BLaER1 (cell line): Measurements from ENCODE around the gene OR10G7.

Experiments
- H3K27ac ChIP-seq: shearing (Covaris generic); formaldehyde crosslinking; 2 replicates; pipeline ENCODE4 v1.8.1; 2022
- H3K27me3 ChIP-seq: shearing (Covaris generic); formaldehyde crosslinking; 2 replicates; pipeline ENCODE4 v1.8.1; 2022
- H3K36me3 ChIP-seq: shearing (Covaris generic); formaldehyde crosslinking; 2 replicates; pipeline ENCODE4 v1.8.1; 2022
- H3K4me1 ChIP-seq: shearing (Covaris generic); formaldehyde crosslinking; 2 replicates; pipeline ENCODE4 v1.8.1; 2022
- H3K4me2 ChIP-seq: shearing (Covaris generic); formaldehyde crosslinking; 2 replicates; pipeline ENCODE4 v1.8.1; 2022
- H3K4me3 ChIP-seq: shearing (Covaris generic); formaldehyde crosslinking; 2 replicates; pipeline ENCODE4 v1.8.1; 2022
- H3K9ac ChIP-seq: shearing (Covaris generic); formaldehyde crosslinking; 2 replicates; pipeline ENCODE4 v1.8.1; 2022
- H3K9me3 ChIP-seq: shearing (Covaris generic); formaldehyde crosslinking; 2 replicates; pipeline ENCODE4 v1.8.1; 2022
- H4K20me1 ChIP-seq: shearing (Covaris generic); formaldehyde crosslinking; 2 replicates; pipeline ENCODE4 v1.8.1; 2022
- Cebpa-rat ChIP-seq: shearing (Covaris generic); IDR thresholded peaks from 2 replicates; pipeline ENCODE4 v1.8.1; 2022

OR10G7 gene

DNA sequence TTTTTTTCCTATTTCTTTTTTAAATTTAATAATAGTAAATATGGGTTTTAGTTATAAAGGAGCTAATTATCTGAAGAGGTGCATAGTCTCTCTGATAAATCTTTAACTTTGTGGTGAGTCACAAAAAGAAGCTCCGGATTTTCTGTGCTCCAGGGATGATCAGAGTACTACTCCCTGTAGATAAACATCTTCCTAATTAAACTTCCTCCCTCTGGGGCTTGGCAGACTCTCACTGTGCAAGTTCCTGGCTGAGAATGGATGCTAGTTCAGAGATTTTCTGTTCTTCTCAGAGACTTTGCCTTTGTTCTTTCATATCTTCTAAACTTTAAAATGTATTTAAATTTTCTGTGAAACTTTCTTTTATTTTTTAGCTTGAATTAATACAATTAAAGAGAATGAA, at the start of gene OR10G7:
Gene OR10G7, minus strand, starts transcription at position 72 of the 400 bp plus-strand sequence. CDS start 2,324 bp downstream, outside the sequence.
- Histone ChIP-seq H3K4me3 (no peak within 1 kb of the TSS), H3K27ac (no peak within 1 kb of the TSS), H3K9me3 (no peaks in the 10 kb centered on the region), H3K36me3 (no peaks in the 10 kb centered on the region), H3K4me2 (no peak within 1 kb of the TSS), H3K9ac (no peak within 1 kb of the TSS), H4K20me1 (no peaks in the 10 kb centered on the region), H3K4me1 (no peaks in the 10 kb centered on the region), H3K27me3 (no peaks in the 10 kb centered on the region)
- TF ChIP-seq Cebpa-rat: no peak

DNA sequence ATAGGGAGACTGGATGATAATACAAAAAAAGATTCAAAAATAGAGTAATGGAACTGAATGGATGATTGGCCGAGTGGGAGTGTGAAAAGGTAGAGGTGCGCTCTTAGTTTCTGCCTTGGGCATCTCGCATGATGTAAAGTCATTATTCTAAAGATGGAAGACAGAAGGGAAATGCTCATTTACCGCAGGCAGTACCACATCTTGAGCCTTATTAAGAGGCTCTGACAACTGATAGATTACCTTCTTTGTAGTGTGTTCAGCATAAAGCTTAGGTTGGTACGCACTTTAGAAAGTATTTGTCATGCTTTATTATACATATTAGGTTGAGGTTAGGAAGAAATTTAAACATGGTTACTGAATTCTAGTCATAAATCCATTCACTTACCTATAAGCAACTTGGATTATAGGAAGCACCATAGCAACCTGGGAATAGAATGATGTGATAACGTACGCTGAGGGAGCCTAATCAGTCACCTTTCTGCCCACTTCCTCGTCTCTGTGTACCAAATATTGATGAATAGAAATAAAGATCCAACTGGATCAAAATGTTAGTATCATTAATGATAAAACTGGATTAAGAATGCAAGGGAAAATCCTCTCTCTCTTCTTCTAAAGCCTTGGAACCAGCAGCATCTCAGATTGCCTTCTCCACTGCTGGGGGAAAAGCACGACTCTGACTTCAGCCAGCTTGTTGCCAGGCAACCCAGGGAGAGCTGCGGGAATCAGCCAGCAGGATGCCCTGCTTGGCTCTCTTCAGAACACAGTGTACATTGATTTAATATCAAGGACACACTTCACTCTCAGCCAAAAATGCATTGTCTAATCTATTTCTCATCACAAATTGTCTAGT, 45.1 kb upstream of the OR10G7 start:
- no peaks in the 10 kb centered on the region for H3K36me3 ChIP-seq
- no peaks in the 10 kb centered on the region for H3K4me1 ChIP-seq
- no peaks in the 10 kb centered on the region for H3K27me3 ChIP-seq
- H3K27ac ChIP-seq: no peak overlapping the region
- no peak for TF ChIP-seq Cebpa-rat
- no peak overlapping the region for H3K9ac ChIP-seq
- no peaks in the 10 kb centered on the region for H4K20me1 ChIP-seq
- no peak overlapping the region for H3K4me3 ChIP-seq
- H3K4me2 ChIP-seq: no peak overlapping the region
- H3K9me3 ChIP-seq: no peaks in the 10 kb centered on the region

- no peak overlapping the region for H3K4me3 ChIP-seq
- H4K20me1 ChIP-seq: no peaks in the 10 kb centered on the region
- H3K27ac ChIP-seq: no peak overlapping the region
- no peak for TF ChIP-seq Cebpa-rat
- H3K27me3 ChIP-seq: no peaks in the 10 kb centered on the region
- no peaks in the 10 kb centered on the region for H3K4me1 ChIP-seq
- H3K4me2 ChIP-seq: no peak overlapping the region
- H3K9me3 ChIP-seq: no peaks in the 10 kb centered on the region
- H3K36me3 ChIP-seq: no peaks in the 10 kb centered on the region
- no peak overlapping the region for H3K9ac ChIP-seq
These were observed 44.5 kb upstream of the OR10G7 start for GRCh38 chr11:124085583-124085982.

- H3K4me3 ChIP-seq: no peak overlapping the region
- H3K27me3 ChIP-seq: no peaks in the 10 kb centered on the region
- no peaks in the 10 kb centered on the region for H3K36me3 ChIP-seq
- H3K9ac ChIP-seq: no peak overlapping the region
- H3K9me3 ChIP-seq: no peaks in the 10 kb centered on the region
- no peak for TF ChIP-seq Cebpa-rat
- H3K27ac ChIP-seq: no peak overlapping the region
- H3K4me2 ChIP-seq: no peak overlapping the region
- H4K20me1 ChIP-seq: no peaks in the 10 kb centered on the region
- no peaks in the 10 kb centered on the region for H3K4me1 ChIP-seq
These were observed 41.2 kb upstream of the OR10G7 start for GRCh38 chr11:124082371-124082770.

GRCh38 chr11:124081483-124081882, 40.4 kb upstream of the OR10G7 start:
- Histone ChIP-seq H3K27me3 (no peaks in the 10 kb centered on the region; the same call in 1 of the 2 replicates), H3K9me3 (no peaks in the 10 kb centered on the region)

DNA sequence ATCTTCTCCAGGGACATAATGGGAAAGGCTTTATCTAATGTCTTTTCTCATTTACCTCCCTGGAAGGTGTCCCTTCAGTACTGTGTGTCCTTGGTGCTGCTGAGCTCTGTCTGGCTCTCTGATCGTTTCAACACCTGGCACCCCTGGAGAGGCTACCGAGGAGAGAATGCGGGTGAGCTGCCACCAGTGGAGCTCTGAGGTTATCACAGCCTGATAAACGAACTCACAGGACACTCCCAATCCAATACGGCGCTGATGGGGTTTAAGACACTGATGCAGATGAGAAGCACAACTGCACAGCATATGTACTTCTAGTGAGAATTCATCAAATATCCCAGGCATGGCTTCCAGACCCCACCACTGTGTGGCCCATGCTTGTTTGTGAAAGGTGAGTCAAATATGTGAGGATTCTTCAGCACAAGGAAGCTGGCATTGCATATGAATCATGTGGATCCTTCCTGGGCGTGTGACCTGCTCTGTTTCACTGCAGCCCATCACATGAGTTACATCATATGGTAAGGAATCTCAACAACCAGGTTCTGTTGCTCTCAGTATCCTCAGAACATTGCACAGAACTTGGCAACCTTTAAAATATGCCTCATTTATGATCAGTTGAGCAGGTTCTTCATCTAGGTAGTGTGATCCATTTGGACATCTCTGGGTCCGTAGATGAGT, 39.3 kb upstream of the OR10G7 start:
- Histone ChIP-seq H3K9me3 (no peaks in the 10 kb centered on the region), H3K27me3 (peaks cover 5% of the 10 kb centered on the region; the same call in 1 of the 2 replicates), H3K4me1 (peaks cover 9% of the 10 kb centered on the region), H3K4me3 (no peak overlapping the region), H4K20me1 (no peaks in the 10 kb centered on the region), H3K36me3 (no peaks in the 10 kb centered on the region), H3K9ac (no peak overlapping the region), H3K27ac (no peak overlapping the region), H3K4me2 (no peak overlapping the region)
- no peak for TF ChIP-seq Cebpa-rat

More at GRCh38 chr11:124081483-124081882, 40.4 kb upstream of the OR10G7 start:
- Histone ChIP-seq H4K20me1 (no peaks in the 10 kb centered on the region), H3K9ac (no peak overlapping the region), H3K27ac (no peak overlapping the region), H3K36me3 (no peaks in the 10 kb centered on the region), H3K4me1 (peaks cover 2% of the 10 kb centered on the region), H3K4me3 (no peak overlapping the region), H3K4me2 (no peak overlapping the region)
- no peak for TF ChIP-seq Cebpa-rat

DNA sequence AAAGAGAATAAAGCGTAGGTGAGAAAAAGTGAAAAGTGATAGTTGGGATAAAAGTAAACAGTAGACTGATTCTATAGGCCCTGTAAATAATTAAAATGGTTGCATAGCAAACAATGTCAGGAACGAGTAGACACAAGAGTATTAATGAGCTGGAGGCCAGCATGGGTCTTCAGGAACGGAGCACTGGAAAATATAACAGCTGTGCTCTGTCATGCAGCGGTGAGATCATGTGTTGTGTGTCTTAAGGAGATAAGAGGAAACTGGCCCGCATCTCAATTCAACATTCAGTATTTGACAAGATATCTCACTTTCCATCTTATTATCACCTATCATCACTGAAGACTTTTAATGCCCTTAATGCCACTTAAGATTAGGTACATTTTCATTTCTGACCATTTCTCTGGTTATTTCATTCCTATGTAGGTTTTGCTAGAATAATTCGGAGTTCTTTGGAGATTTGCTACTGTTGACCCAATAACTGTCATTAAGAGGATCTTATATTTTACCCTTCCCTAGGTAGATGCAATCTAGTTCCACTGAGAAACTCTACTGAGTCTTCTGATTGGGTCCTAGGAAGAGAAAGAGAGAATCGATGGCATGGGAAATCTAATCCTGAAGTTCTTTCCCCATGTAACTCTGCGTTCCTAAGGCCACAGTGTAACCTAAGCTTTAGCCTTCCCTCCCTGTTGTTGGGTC, 38.7 kb upstream of the OR10G7 start:
- TF ChIP-seq Cebpa-rat: no peak
- H3K4me3 ChIP-seq: no peak overlapping the region
- no peak overlapping the region for H3K4me2 ChIP-seq
- no peak overlapping the region for H3K27ac ChIP-seq
- no peaks in the 10 kb centered on the region for H3K36me3 ChIP-seq
- no peaks in the 10 kb centered on the region for H3K9me3 ChIP-seq
- no peak overlapping the region for H3K9ac ChIP-seq
- H3K27me3 ChIP-seq: peaks cover 5% of the 10 kb centered on the region; the same call in 1 of the 2 replicates
- no peaks in the 10 kb centered on the region for H4K20me1 ChIP-seq
- peaks cover 9% of the 10 kb centered on the region for H3K4me1 ChIP-seq

GRCh38 chr11:124078591-124078990, 37.5 kb upstream of the OR10G7 start:
- Histone ChIP-seq H3K9ac (no peak overlapping the region), H3K27ac (no peak overlapping the region), H3K27me3 (peaks cover 5% of the 10 kb centered on the region; the same call in 1 of the 2 replicates), H3K4me1 (peaks cover 9% of the 10 kb centered on the region), H3K9me3 (no peaks in the 10 kb centered on the region), H3K4me3 (no peak overlapping the region), H3K36me3 (no peaks in the 10 kb centered on the region), H4K20me1 (no peaks in the 10 kb centered on the region), H3K4me2 (no peak overlapping the region)
- TF ChIP-seq Cebpa-rat: no peak

DNA sequence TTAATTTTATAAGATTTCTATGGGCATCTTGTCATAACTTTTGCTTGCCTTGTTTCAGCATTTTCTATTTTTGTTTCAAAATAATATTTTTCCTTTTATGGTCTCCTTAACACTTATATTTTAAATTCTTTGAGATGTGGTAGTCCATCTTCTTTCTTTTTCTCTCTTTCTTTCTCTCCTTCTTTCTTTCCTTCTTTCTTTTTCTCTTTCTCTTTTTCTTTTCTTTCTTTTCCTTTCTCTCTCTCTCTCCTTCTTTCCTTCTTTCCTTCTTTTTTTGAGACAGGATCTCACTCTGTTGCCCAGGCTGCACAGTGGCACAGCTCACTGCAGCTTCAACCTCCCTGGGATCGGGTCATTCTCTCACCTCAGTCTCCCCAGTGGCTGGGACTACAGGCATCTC, 36.1 kb upstream of the OR10G7 start:
- Histone ChIP-seq H3K36me3 (no peaks in the 10 kb centered on the region), H3K27ac (no peak overlapping the region), H3K4me1 (peaks cover 9% of the 10 kb centered on the region), H3K9ac (no peak overlapping the region), H3K27me3 (peaks cover 5% of the 10 kb centered on the region; the same call in 1 of the 2 replicates), H3K9me3 (no peaks in the 10 kb centered on the region), H3K4me3 (no peak overlapping the region), H4K20me1 (no peaks in the 10 kb centered on the region), H3K4me2 (no peak overlapping the region)
- no peak for TF ChIP-seq Cebpa-rat
